Right atrium auricular region (tissue), 2 donors: ENCODE results near the gene TFDP2. TPM values are rescaled to one million over a fixed set of nuclear protein-coding genes. Genes with fewer than 3 reads are reported as not detected.

Experiments
- DNase-seq: peaks from one replicate; pipeline ENCODE4 v3.0.0-alpha.2; 2019; ENCODE audit warnings: low spot score
- H3K27ac ChIP-seq, 2 donors: fragments of 200-600 bp; sonication (generic); 1 replicate in 1 of 2; 2 replicates in 1 of 2; pipeline ENCODE4 v1.5.1; 2016 to 2019
- H3K27me3 ChIP-seq, 2 donors: fragments of 200-600 bp; sonication (generic); one replicate each; pipeline versions ENCODE4 v1.5.1 to v1.6.0; 2017 to 2019
- H3K36me3 ChIP-seq: fragments of 200-600 bp; sonication (generic); one replicate; pipeline ENCODE4 v1.5.1; 2016
- H3K4me1 ChIP-seq, 2 donors: fragments of 200-600 bp; sonication (generic); one replicate each; pipeline versions ENCODE4 v1.5.1 to v1.6.0; 2017 to 2019
- H3K4me3 ChIP-seq, 2 donors: fragments of 200-600 bp; sonication (generic); 1 replicate in 1 of 2; 2 replicates in 1 of 2; pipeline ENCODE4 v1.5.1; 2017 to 2019; ENCODE audit warnings: mild to moderate bottlenecking in 1 of 2, moderate library complexity in 1 of 2
- H3K9me3 ChIP-seq, 2 donors: fragments of 200-600 bp; sonication (generic); one replicate each; pipeline ENCODE4 v1.5.1; 2019
- CTCF ChIP-seq, 2 donors: fragments of 200-600 bp; sonication (generic); IDR thresholded peaks; one replicate each; pipeline ENCODE4 v1.5.1; 2019; ENCODE audit warnings: antibody characterized with exemption in 2 of 2
- total RNA-seq, 2 donors: library from RNA; depleted of rRNA; stranded (reverse); fragments of >200 nt; gene quantifications; one replicate each; pipeline ENCODE4 v1.1.0, GENCODE V29; 2016

The TFDP2 gene
- total RNA-seq, 2 donors from 2014 or later = 30.2 to 59.3 TPM

- no peaks in the 10 kb centered on the region for H3K9me3 ChIP-seq
- H3K4me1 ChIP-seq = no peaks in the 10 kb centered on the region
- no peaks in the 10 kb centered on the region for H3K36me3 ChIP-seq
- no peak for TF ChIP-seq CTCF (IDR thresholded peaks at IDR 0.05)
- H3K4me3 ChIP-seq = no peak overlapping the region
- no peaks in the 10 kb centered on the region for H3K27me3 ChIP-seq
- no peak for DNase-seq
- H3K27ac ChIP-seq = no peak overlapping the region
These were observed 60.8 kb downstream of the TFDP2 start for GRCh38 chr3:142088522-142088921.

- H3K36me3 ChIP-seq = no peaks in the 10 kb centered on the region
- H3K27me3 ChIP-seq = no peaks in the 10 kb centered on the region
- DNase-seq = no peak
- H3K9me3 ChIP-seq = no peaks in the 10 kb centered on the region
- no peak for TF ChIP-seq CTCF (IDR thresholded peaks at IDR 0.05)
- H3K4me1 ChIP-seq = no peaks in the 10 kb centered on the region
- H3K27ac ChIP-seq = no peak overlapping the region
- no peak overlapping the region for H3K4me3 ChIP-seq
These were observed 61.7 kb downstream of the TFDP2 start for GRCh38 chr3:142087676-142088075.

- Histone ChIP-seq H3K9me3 (no peaks in the 10 kb centered on the region), H3K27ac (no peak overlapping the region), H3K27me3 (no peaks in the 10 kb centered on the region), H3K4me3 (no peak overlapping the region), H3K36me3 (no peaks in the 10 kb centered on the region), H3K4me1 (no peaks in the 10 kb centered on the region)
- TF ChIP-seq CTCF (IDR thresholded peaks at IDR 0.05) = no peak
- no peak for DNase-seq
These were observed 62.7 kb downstream of the TFDP2 start for GRCh38 chr3:142086581-142087090.

- H3K9me3 ChIP-seq = no peaks in the 10 kb centered on the region
- H3K36me3 ChIP-seq = no peaks in the 10 kb centered on the region
- H3K27ac ChIP-seq = no peak overlapping the region
- H3K27me3 ChIP-seq = no peaks in the 10 kb centered on the region
- H3K4me3 ChIP-seq = no peak overlapping the region
- DNase-seq = no peak
- no peak for TF ChIP-seq CTCF (IDR thresholded peaks at IDR 0.05)
- no peaks in the 10 kb centered on the region for H3K4me1 ChIP-seq
These were observed 68.2 kb downstream of the TFDP2 start for GRCh38 chr3:142081178-142081577.

GRCh38 chr3:142077859-142078500 lies 71.4 kb downstream of the TFDP2 start:
- no peak for DNase-seq
- Histone ChIP-seq H3K4me3 (no peak overlapping the region), H3K27ac (no peak overlapping the region), H3K27me3 (no peaks in the 10 kb centered on the region), H3K4me1 (no peaks in the 10 kb centered on the region), H3K36me3 (no peaks in the 10 kb centered on the region), H3K9me3 (no peaks in the 10 kb centered on the region)
- TF ChIP-seq CTCF (IDR thresholded peaks at IDR 0.05) = no peak
